ENCODE data around the gene PJA1.

Gene PJA1

DNA sequence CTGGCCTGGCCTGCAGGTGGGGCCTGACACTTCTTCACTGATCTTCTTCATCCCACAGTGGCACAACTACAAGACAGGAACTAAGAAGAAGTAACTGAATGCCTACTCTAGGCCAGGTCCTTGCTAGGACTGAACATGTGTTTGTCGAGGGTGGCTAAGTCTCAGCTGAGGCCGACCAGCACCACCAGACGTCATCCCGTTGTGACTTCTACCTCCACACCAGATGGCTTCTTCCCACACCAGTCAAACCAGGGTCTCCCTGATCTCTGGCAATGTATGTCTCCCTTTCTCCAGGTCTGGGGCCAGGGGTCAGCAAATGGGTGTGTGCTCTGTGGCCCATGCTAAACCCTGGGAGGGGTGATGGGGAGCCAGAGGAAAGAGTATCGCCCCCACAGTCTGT is 40.2 kb downstream of the PJA1 start:
- H3K4me1 ChIP-seq (ENCODE audit: insufficient read depth, low read length), result peaks cover 4% of the 10 kb centered on the region; the same call in 1 of the 2 replicates
- H3K9me3 ChIP-seq (ENCODE audit: control insufficient read depth, insufficient read depth, low read length), result no peaks in the 10 kb centered on the region
- H3K36me3 ChIP-seq (ENCODE audit: insufficient read depth, low read length), result no peaks in the 10 kb centered on the region
- no peak overlapping the region for H3K9ac ChIP-seq (ENCODE audit: low read depth, low read length)

DNA sequence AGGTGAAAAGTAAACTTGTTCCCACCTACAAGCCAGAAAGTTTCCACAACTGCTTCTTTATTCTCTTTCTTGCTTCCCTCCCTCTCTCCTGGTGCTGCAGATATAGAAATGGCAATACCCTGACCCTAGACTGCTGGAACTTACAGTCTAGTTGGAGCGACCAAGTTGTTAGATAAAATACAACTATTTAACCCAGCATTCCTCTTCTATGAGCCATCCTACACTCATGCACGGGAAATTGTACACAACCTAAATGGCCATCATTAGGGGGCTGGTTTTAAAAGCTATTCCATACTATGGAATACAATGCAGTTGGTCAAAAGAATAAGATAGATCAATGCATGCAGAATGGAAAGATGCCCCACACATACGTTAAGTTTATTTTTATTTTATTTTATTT is 41.1 kb downstream of the PJA1 start:
- H3K9me3 ChIP-seq (ENCODE audit: control insufficient read depth, insufficient read depth, low read length), result no peaks in the 10 kb centered on the region
- peaks cover 8% of the 10 kb centered on the region; the same call in 1 of the 2 replicates for H3K4me1 ChIP-seq (ENCODE audit: insufficient read depth, low read length)
- H3K9ac ChIP-seq (ENCODE audit: low read depth, low read length), result no peak overlapping the region
- no peaks in the 10 kb centered on the region for H3K36me3 ChIP-seq (ENCODE audit: insufficient read depth, low read length)

DNA sequence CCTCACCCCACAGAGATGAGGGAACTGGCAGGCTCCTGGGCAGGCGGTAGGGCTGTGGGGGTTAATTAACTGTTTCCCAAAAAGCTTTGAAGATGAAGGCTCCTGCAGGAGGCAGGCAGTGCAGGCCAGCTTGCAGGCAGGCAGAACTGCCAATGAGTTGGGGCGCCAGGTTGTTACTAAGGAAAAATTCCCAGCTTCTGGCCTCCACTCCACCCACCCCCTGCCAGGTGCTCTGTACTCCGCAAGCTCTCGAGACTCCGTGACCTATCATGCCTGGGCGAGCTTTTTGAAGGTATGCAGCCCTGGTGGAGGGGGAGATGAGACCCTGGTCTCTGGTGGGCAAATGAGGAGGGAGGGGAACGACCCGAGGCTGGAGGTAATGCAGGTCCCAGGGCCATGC is 41.8 kb downstream of the PJA1 start:
- no peaks in the 10 kb centered on the region for H3K36me3 ChIP-seq (ENCODE audit: insufficient read depth, low read length)
- no peak overlapping the region for H3K9ac ChIP-seq (ENCODE audit: low read depth, low read length)
- no peaks in the 10 kb centered on the region for H3K9me3 ChIP-seq (ENCODE audit: control insufficient read depth, insufficient read depth, low read length)
- peaks cover 6% of the 10 kb centered on the region; the same call in 1 of the 2 replicates for H3K4me1 ChIP-seq (ENCODE audit: insufficient read depth, low read length)

DNA sequence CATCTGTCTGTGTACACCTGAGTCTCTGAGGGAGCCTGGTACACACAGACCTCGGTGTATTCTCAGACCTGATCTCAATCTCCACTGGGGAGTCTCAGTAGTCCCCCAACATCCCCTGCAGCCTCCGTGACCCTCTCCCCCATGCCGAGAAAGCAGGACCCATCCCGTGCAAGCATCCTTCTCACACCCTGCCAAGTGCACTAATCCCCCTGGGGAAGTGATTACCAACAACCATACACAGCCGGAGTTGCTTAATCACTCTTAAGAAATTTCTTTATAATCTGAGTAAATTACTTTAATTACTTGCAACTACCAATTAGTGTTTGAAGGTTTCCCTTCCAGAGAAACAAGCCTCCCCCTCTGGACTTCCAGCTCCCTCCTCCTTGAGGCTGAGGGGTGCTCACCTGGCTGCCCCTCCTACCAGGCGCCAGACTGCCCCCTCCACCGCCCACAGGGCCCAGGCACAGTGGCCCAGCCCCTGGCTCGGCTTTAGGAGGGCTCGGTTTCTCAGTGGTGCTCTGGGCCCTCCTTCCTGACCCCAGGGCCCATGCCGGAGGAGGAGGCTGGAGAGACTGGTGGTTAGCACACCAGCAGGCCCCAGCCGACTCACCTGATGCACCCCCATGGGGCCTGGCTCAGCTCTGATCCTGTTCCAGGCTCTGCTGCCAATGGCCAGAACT is 43.8 kb downstream of the PJA1 start:
- H3K9ac ChIP-seq (ENCODE audit: low read depth, low read length), result no peak overlapping the region
- no peaks in the 10 kb centered on the region for H3K36me3 ChIP-seq (ENCODE audit: insufficient read depth, low read length)
- H3K4me1 ChIP-seq (ENCODE audit: insufficient read depth, low read length), result peaks cover 7% of the 10 kb centered on the region; the same call in 1 of the 2 replicates
- H3K9me3 ChIP-seq (ENCODE audit: control insufficient read depth, insufficient read depth, low read length), result no peaks in the 10 kb centered on the region

DNA sequence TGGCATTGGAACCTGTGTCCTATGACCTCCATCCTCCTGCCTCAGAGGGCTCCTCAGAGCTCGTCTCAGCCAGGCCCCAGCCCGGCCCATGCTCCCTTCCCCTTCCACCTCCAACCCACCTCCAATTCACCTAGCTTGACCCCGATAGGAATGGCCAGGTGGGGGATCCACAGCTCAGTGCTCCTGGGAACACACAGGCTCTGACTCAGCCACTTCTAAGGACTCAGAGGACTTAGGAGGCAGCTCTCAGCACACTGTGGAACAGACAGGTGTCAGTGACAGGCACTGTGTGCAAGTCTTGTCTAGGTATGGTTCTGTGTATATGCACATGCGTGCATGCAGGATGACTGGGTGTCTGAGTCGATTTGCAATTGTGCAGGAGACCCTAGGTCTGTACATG is 44.8 kb downstream of the PJA1 start:
- peaks cover 15% of the 10 kb centered on the region; the same call in 1 of the 2 replicates for H3K4me1 ChIP-seq (ENCODE audit: insufficient read depth, low read length)
- H3K9ac ChIP-seq (ENCODE audit: low read depth, low read length), result no peak overlapping the region
- H3K9me3 ChIP-seq (ENCODE audit: control insufficient read depth, insufficient read depth, low read length), result no peaks in the 10 kb centered on the region
- H3K36me3 ChIP-seq (ENCODE audit: insufficient read depth, low read length), result no peaks in the 10 kb centered on the region

DNA sequence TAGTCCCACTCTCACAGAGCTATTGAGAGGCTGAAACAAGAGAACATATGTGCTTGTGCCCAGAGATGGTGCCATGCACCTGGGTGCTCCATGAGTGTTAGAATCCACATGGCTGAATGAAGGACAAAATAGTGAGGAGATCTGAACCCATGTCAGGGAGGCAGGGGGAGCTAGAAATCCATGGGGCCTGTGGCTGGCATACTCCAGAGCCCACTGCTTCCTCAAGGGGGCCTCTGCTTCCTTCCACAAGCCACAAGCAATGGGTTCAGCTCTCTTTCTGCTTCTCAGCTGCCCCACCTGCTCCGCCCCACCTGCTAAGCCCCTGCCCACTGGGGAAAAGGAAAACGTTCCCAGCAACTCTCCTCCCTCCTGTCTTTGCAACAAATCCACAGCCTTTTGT is 46.1 kb downstream of the PJA1 start:
- no peaks in the 10 kb centered on the region for H3K36me3 ChIP-seq (ENCODE audit: insufficient read depth, low read length)
- peaks cover 15% of the 10 kb centered on the region; the same call in 1 of the 2 replicates for H3K4me1 ChIP-seq (ENCODE audit: insufficient read depth, low read length)
- H3K9me3 ChIP-seq (ENCODE audit: control insufficient read depth, insufficient read depth, low read length), result no peaks in the 10 kb centered on the region
- H3K9ac ChIP-seq (ENCODE audit: low read depth, low read length), result no peak overlapping the region

DNA sequence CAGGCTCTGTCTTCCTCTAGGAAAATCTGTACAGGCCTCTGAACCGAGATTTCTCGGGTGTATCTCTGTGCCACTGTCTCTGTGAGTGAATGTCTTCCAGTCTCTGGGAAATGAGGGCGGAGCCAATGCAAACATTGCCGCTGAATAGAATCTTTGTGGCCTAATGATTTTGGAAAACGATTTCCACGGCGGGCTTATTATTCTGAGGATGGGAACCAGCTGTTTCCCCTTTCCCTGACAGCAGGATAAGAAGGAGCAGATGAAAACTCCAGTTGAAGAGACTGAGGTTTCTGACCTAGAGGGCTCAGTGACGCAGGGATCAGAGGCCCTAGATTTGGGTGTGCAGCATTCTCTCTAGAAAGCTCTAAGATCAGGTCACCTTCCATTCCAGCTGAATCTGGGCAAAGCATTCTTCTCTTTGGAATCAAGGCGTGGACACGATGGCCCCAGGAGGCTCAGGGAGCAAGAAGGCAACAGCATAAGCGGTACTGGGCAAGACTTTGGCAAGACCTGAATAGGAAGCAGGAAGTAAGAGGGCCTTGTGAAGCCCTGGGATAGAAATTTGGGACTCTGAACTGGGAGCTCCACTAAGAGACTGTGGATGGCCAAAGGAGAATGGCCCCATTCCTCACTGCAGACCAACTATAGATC is 47.3 kb downstream of the PJA1 start:
- Histone ChIP-seq H3K4me1 (ENCODE audit: insufficient read depth, low read length) (peaks cover 15% of the 10 kb centered on the region; the same call in 1 of the 2 replicates), H3K36me3 (ENCODE audit: insufficient read depth, low read length) (no peaks in the 10 kb centered on the region), H3K9me3 (ENCODE audit: control insufficient read depth, insufficient read depth, low read length) (no peaks in the 10 kb centered on the region), H3K9ac (ENCODE audit: low read depth, low read length) (no peak overlapping the region)

DNA sequence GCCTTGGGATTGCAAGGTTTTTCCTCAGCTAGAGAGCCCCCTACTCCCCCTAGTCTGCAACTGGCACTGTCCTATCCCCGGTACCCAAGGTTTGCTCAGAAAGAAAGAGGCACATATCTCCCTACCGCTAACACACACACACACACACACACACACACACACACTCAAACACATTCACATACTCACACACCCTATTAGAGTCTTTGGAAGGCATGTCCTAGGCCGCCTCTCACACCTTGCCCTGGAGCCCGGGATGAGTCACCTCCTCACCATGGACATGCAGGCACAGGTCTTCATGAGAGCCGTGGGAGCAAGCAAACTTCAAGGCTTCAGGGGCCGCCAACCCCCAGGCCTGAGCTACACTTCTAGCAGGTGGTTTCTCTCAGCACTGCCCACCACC is 49.2 kb downstream of the PJA1 start:
- H3K9me3 ChIP-seq (ENCODE audit: control insufficient read depth, insufficient read depth, low read length), result no peaks in the 10 kb centered on the region
- H3K36me3 ChIP-seq (ENCODE audit: insufficient read depth, low read length), result no peaks in the 10 kb centered on the region
- H3K9ac ChIP-seq (ENCODE audit: low read depth, low read length), result no peak overlapping the region
- peaks cover 15% of the 10 kb centered on the region; the same call in 1 of the 2 replicates for H3K4me1 ChIP-seq (ENCODE audit: insufficient read depth, low read length)

DNA sequence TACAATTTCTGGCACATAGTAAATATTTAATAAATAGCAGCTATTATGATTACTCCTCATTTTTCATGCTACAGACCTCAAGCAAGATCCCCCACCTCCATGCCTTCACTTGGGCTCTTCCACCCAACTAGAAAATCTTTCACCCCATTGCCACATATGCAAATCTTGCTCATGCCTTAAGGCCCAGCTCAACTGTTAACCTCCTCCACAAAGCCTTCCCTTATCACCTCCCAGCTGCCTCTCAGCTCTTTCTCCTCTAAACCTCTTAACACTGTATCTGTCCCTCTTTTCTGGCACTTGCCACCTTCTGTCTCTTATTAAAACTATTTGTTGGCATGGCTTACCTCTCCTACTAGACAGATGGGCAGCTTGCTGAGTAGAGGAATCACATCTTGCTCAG is 51.5 kb downstream of the PJA1 start:
- H3K9ac ChIP-seq (ENCODE audit: low read depth, low read length), result no peak overlapping the region
- peaks cover 21% of the 10 kb centered on the region; the same call in 1 of the 2 replicates for H3K4me1 ChIP-seq (ENCODE audit: insufficient read depth, low read length)
- no peaks in the 10 kb centered on the region for H3K36me3 ChIP-seq (ENCODE audit: insufficient read depth, low read length)
- no peaks in the 10 kb centered on the region for H3K9me3 ChIP-seq (ENCODE audit: control insufficient read depth, insufficient read depth, low read length)

All from ES-I3 (cell line).